Natural killer cell (primary cell): ENCODE results near the gene RNFT1. TPM values are rescaled to one million over a fixed set of nuclear protein-coding genes. Genes with fewer than 3 reads are reported as not detected.
A peak's percentile ranks its signal among the peaks of the same experiment; 100 is the strongest.
"Not testable (repeated sequence)": the region's sequence is repeated elsewhere in the genome, so short reads cannot be mapped to it uniquely, and the experiment has no call there.

Source experiments
- ATAC-seq, 3 donors: fragments of 150-1000 bp in 2 of 3; fragments of 200-7000 bp in 1 of 3; cut with Tn5 transposase; 1 replicate in 1 of 3; 2 replicates in 2 of 3; pipeline ENCODE4 v1.10.0; 2021; ENCODE audit warnings: mild to moderate bottlenecking in 2 of 3, moderate library complexity in 2 of 3
- DNase-seq, 2 donors: peaks; one replicate each; pipeline versions ENCODE4 v3.0.0 to v3.0.0-alpha.2; 2013 to 2021; ENCODE audit warnings: mixed read lengths in 1 of 2
- H3K27ac ChIP-seq: one replicate; pipeline ENCODE4 v1.5.1; 2013; ENCODE audit warnings: mild to moderate bottlenecking, low read length
- H3K27me3 ChIP-seq: one replicate; pipeline ENCODE4 v1.6.1; 2013; ENCODE audit warnings: low read length; ENCODE audit not compliant: control insufficient read depth, insufficient read depth
- H3K36me3 ChIP-seq: one replicate; pipeline ENCODE4 v1.6.1; 2013; ENCODE audit warnings: low read length; ENCODE audit not compliant: control insufficient read depth, insufficient read depth
- H3K4me1 ChIP-seq: one replicate; pipeline ENCODE4 v1.6.1; 2013; ENCODE audit warnings: low read length; ENCODE audit not compliant: control insufficient read depth, insufficient read depth
- H3K4me3 ChIP-seq: one replicate; pipeline ENCODE4 v1.5.1; 2013; ENCODE audit warnings: low read length
- H3K9me3 ChIP-seq: one replicate; pipeline ENCODE4 v1.6.1; 2013; ENCODE audit warnings: low read length; ENCODE audit not compliant: control insufficient read depth, insufficient read depth
- H3K27ac Mint-ChIP-seq, 2 donors: one replicate each; pipeline ENCODE4 v1.8.0; 2022; ENCODE audit warnings: mild to moderate bottlenecking in 2 of 2, mixed read lengths in 2 of 2, moderate library complexity in 1 of 2
- H3K27me3 Mint-ChIP-seq, 2 donors: one replicate each; pipeline ENCODE4 v1.8.0; 2022; ENCODE audit warnings: low read depth in 2 of 2, mixed read lengths in 2 of 2
- H3K36me3 Mint-ChIP-seq: one replicate; pipeline ENCODE4 v1.8.0; 2022; ENCODE audit warnings: mixed read lengths
- H3K4me1 Mint-ChIP-seq, 2 donors: one replicate each; pipeline ENCODE4 v1.8.0; 2022; ENCODE audit warnings: mixed read lengths in 2 of 2
- H3K4me3 Mint-ChIP-seq: one replicate; pipeline ENCODE4 v1.8.0; 2022; ENCODE audit warnings: mild to moderate bottlenecking, moderate library complexity, mixed read lengths
- H3K9me3 Mint-ChIP-seq, 2 donors: one replicate each; pipeline ENCODE4 v1.8.0; 2022; ENCODE audit warnings: mixed read lengths in 2 of 2
- CTCF ChIP-seq: fragments of 200-600 bp; IDR thresholded peaks from one replicate; pipeline ENCODE4 v1.8.0; 2022; ENCODE audit warnings: antibody characterized with exemption
- WGBS: methylation state at CpG from one replicate; pipeline ENCODE4 v1.1.7; 2013; ENCODE audit warnings: missing lambda C conversion rate; ENCODE audit not compliant: insufficient coverage; 5-methylcytosine and 5-hydroxymethylcytosine counted together
- intact Hi-C: fragments of 100-400 bp; cut with micrococcal nuclease; formaldehyde crosslinking; loops from one replicate; pipeline ENCODE4 v1.14.2; 2022
- total RNA-seq, 4 donors: library from RNA; stranded (reverse); fragments of 120-200 nt in 1 of 4; gene quantifications; one replicate each; pipeline versions ENCODE4 v1.2.3 to v1.2.4, GENCODE V29; 2013 to 2022

The RNFT1 gene
- total RNA-seq, 3 donors from 2014 or later (not counting 1 experiment from before 2014, with no cell fraction given), result 37.5 to 54.5 (median 39.3) TPM

DNA sequence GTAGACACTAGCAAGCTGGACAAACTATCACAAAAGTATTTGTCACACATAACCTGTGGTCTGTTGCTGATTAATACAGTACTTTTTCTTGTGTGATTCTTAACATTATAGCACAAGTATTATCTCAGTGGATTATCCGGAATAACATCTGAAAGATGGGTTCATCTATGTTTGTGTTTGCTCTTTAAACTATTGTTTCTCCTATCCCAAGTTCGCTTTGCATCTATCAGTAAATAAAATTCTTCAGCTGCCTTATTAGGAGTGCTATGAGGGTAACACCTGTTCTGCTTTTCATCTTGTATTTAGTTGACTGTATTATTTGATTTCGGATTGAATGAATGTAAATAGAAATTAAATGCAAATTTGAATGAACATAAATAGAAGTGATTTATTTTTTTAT is 14.5 kb downstream of the RNFT1 start:
- no peaks in the 10 kb centered on the region for H3K4me1 ChIP-seq
- DNase-seq, result no peak
- no peak for ATAC-seq
- intact Hi-C loops, result no loop called here
- no peaks in the 10 kb centered on the region for H3K27me3 ChIP-seq
- Mint-ChIP-seq H3K9me3 (no peaks in the 10 kb centered on the region), H3K4me1 (peaks cover 4 to 10% of the 10 kb centered on the region in 2 donors), H3K27ac (no peak overlapping the region), H3K36me3 (peaks cover 16% of the 10 kb centered on the region), H3K27me3 (no peaks in the 10 kb centered on the region), H3K4me3 (no peak overlapping the region)
- no peak overlapping the region for H3K27ac ChIP-seq
- WGBS, result 100% methylated on average over 1 of the region's 3 CpGs
- no peak overlapping the region for H3K4me3 ChIP-seq
- no peak for TF ChIP-seq CTCF
- no peaks in the 10 kb centered on the region for H3K9me3 ChIP-seq
- H3K36me3 ChIP-seq, result peaks cover 33% of the 10 kb centered on the region

DNA sequence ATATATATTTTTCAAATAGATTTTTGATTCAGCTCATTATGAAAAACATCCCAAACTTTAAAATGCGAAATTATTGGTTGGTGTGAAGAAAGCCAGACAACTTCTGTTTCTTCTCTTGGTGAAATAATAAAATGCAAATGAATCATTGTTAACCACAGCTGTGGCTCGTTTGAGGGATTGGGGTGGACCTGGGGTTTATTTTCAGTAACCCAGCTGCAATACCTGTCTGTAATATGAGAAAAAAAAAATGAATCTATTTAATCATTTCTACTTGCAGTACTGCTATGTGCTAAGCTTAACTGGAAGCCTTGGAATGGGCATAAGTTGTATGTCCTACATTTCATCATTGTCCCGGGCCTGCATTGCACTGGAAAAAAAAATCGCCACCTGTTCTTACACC is 17.2 kb downstream of the RNFT1 start:
- H3K36me3 Mint-ChIP-seq, result peaks cover 16% of the 10 kb centered on the region
- 71% methylated on average over 3 of the region's 4 CpGs for WGBS
- ATAC-seq, result not testable (repeated sequence)

DNA sequence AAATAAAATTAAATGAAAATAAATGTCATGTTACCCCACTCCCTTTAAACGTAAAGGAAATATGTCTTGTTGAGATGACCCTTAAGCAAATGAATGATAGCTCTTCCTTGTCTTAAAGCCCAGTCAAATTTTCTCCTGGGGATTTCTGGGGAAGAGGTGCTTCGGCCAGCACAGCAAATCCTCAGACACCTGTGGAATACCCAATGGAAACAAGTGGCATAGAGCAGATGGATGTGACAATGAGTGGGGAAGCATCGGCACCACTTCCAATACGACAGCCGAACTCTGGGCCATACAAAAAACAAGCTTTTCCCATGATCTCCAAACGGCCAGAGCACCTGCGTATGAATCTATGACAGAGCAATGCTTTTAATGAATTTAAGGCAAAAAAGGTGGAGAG is 18.1 kb downstream of the RNFT1 start:
- H3K4me3 ChIP-seq, H3K27me3 Mint-ChIP-seq, H3K4me1 Mint-ChIP-seq, DNase-seq, intact Hi-C loops, ATAC-seq, H3K27ac Mint-ChIP-seq, H3K27ac ChIP-seq, H3K9me3 Mint-ChIP-seq, H3K4me3 Mint-ChIP-seq, H3K4me1 ChIP-seq, H3K9me3 ChIP-seq, H3K27me3 ChIP-seq: not testable (repeated sequence)
- peaks cover 35% of the 10 kb centered on the region for H3K36me3 ChIP-seq
- WGBS, result 98% methylated on average over 5 of the region's 7 CpGs
- H3K36me3 Mint-ChIP-seq, result peaks cover 16% of the 10 kb centered on the region

More for the DNA sequence above, 17.2 kb downstream of the RNFT1 start:
- H3K4me3 ChIP-seq, H3K27me3 Mint-ChIP-seq, H3K27ac ChIP-seq, H3K27me3 ChIP-seq, H3K4me1 Mint-ChIP-seq, H3K4me1 ChIP-seq, H3K4me3 Mint-ChIP-seq, H3K9me3 Mint-ChIP-seq, intact Hi-C loops, H3K9me3 ChIP-seq, DNase-seq: not testable (repeated sequence)
- peak overlapping the region in 1 of 2 donors; percentile 46 for H3K27ac Mint-ChIP-seq
- H3K36me3 ChIP-seq, result peaks cover 31% of the 10 kb centered on the region

- DNase-seq, result no peak
- Mint-ChIP-seq H3K4me1 (peaks cover 0 to 5% of the 10 kb centered on the region in 2 donors), H3K27ac (no peak overlapping the region), H3K36me3 (peaks cover 8% of the 10 kb centered on the region), H3K4me3 (no peak overlapping the region), H3K9me3 (no peaks in the 10 kb centered on the region), H3K27me3 (no peaks in the 10 kb centered on the region)
- ATAC-seq, result no peak
- TF ChIP-seq CTCF, result no peak
- no CpG with 5 or more reads among the region's 1 CpG for WGBS
- H3K36me3 ChIP-seq, result peaks cover 53% of the 10 kb centered on the region
- H3K27ac ChIP-seq, result no peak overlapping the region
- no peaks in the 10 kb centered on the region for H3K4me1 ChIP-seq
- H3K9me3 ChIP-seq, result no peaks in the 10 kb centered on the region
- H3K4me3 ChIP-seq, result no peak overlapping the region
- intact Hi-C loops, result no loop called here
- no peaks in the 10 kb centered on the region for H3K27me3 ChIP-seq
Observed at GRCh38 chr17:59941131-59941530, 23.4 kb downstream of the RNFT1 start.

GRCh38 chr17:59940697-59941096 is 23.8 kb downstream of the RNFT1 start:
- 43% methylated on average over 1 of the region's 3 CpGs for WGBS
- H3K27ac ChIP-seq, H3K9me3 ChIP-seq, ATAC-seq, H3K27ac Mint-ChIP-seq, H3K9me3 Mint-ChIP-seq, DNase-seq, H3K27me3 ChIP-seq, intact Hi-C loops, H3K4me3 ChIP-seq, H3K4me1 ChIP-seq, H3K27me3 Mint-ChIP-seq, H3K4me1 Mint-ChIP-seq, H3K36me3 Mint-ChIP-seq, H3K4me3 Mint-ChIP-seq: not testable (repeated sequence)
- peaks cover 52% of the 10 kb centered on the region for H3K36me3 ChIP-seq

GRCh38 chr17:59933317-59933716 is 31.2 kb downstream of the RNFT1 start:
- no CpG with 5 or more reads among the region's 1 CpG for WGBS
- H3K9me3 Mint-ChIP-seq, H3K9me3 ChIP-seq, H3K27me3 Mint-ChIP-seq, DNase-seq, ATAC-seq, H3K4me1 Mint-ChIP-seq, H3K4me3 Mint-ChIP-seq, H3K27ac ChIP-seq, intact Hi-C loops, H3K4me3 ChIP-seq, H3K4me1 ChIP-seq, H3K27me3 ChIP-seq: not testable (repeated sequence)
- H3K36me3 Mint-ChIP-seq, result peaks cover 12% of the 10 kb centered on the region
- peak overlapping the region in 1 of 2 donors; percentile 14 for H3K27ac Mint-ChIP-seq
- peaks cover 74% of the 10 kb centered on the region for H3K36me3 ChIP-seq

DNA sequence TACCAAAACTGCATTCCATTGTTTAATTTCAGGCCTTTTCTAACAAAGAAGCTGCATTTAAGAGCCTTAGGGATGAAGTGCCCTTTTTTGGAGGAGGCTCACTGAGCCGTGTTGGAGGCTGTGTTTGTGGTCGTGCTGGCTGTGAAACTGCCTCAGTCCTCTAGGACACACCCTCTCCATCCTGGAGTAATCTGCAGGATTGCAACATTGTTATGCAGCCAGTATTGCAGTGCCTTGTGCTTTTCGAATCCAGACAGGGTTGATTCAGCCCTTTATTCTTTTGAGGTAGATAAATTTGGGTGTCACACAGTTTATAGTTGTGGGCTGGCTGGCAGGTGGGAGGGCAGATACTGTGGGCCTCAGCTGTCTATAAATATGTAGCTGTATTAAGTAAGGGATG is 33.8 kb downstream of the RNFT1 start:
- H3K4me3 ChIP-seq, intact Hi-C loops, H3K27ac ChIP-seq, H3K27me3 Mint-ChIP-seq, H3K4me1 Mint-ChIP-seq, DNase-seq, H3K9me3 Mint-ChIP-seq, H3K9me3 ChIP-seq, ATAC-seq, H3K27me3 ChIP-seq, H3K4me3 Mint-ChIP-seq, H3K4me1 ChIP-seq, H3K27ac Mint-ChIP-seq: not testable (repeated sequence)
- 100% methylated on average over 2 of the region's 3 CpGs for whole genome bisulfite sequencing
- H3K36me3 ChIP-seq, result peaks cover 72% of the 10 kb centered on the region
- H3K36me3 Mint-ChIP-seq, result peaks cover 12% of the 10 kb centered on the region
